GM12801 (cell line): ENCODE results near the gene TPRN.

Experiments
- CTCF ChIP-seq: IDR thresholded peaks from one replicate; pipeline ENCODE4 v1.5.1; 2011; ENCODE audit warnings: control low read depth; ENCODE audit not compliant: insufficient read length; ENCODE audit errors: extremely low read depth

Gene TPRN

GRCh38 chr9:137231372-137232039 lies 31.0 kb upstream of the TPRN start:
- no peak for TF ChIP-seq CTCF

GRCh38 chr9:137230705-137231371 lies 30.3 kb upstream of the TPRN start, which contains the start of gene SLC34A3:
Gene SLC34A3, plus strand, starts transcription at chr9:137230901. Its CDS starts 802 bp downstream, at chr9:137231703.
- TF ChIP-seq CTCF = no peak

- TF ChIP-seq CTCF = no peak
Observed at GRCh38 chr9:137229903-137230704, 29.6 kb upstream of the TPRN start.

GRCh38 chr9:137228968-137229896 lies 28.7 kb upstream of the TPRN start:
- TF ChIP-seq CTCF = no peak

GRCh38 chr9:137228506-137228967 lies 28.0 kb upstream of the TPRN start:
- TF ChIP-seq CTCF = no peak

- no peak for TF ChIP-seq CTCF
Observed at GRCh38 chr9:137227853-137228505, 27.4 kb upstream of the TPRN start.
